ENCODE results near the gene SLC25A45.
"Not testable (repeated sequence)": the region's sequence is repeated elsewhere in the genome, so short reads cannot be mapped to it uniquely, and the experiment has no call there.

The SLC25A45 gene

GRCh38 chr11:65413077-65413664, 30.7 kb upstream of the SLC25A45 start:
- H3K36me3 ChIP-seq (ENCODE audit: control insufficient read depth, insufficient read depth, low read length): peaks cover 53% of the 10 kb centered on the region
- peaks cover 27% of the 10 kb centered on the region for H3K4me1 ChIP-seq (ENCODE audit: control insufficient read depth, insufficient read depth, low read length, poor library complexity, severe bottlenecking)
- WGBS, 2 experiments (ENCODE audit: insufficient coverage in 2 of 2): 93 to 95% methylated on average over 11 to 14 of the region's 15 CpGs
- not testable (repeated sequence) for H3K27ac ChIP-seq (ENCODE audit: low read depth, low read length, severe bottlenecking); H3K9me3 ChIP-seq (ENCODE audit: control insufficient read depth, low read length); H3K4me3 ChIP-seq (ENCODE audit: extremely low read depth, insufficient read depth, low read length, poor library complexity, severe bottlenecking)

GRCh38 chr11:65412271-65413076, 30.0 kb upstream of the SLC25A45 start:
- H3K4me3 ChIP-seq (ENCODE audit: extremely low read depth, insufficient read depth, low read length, poor library complexity, severe bottlenecking): no peak overlapping the region
- H3K9me3 ChIP-seq (ENCODE audit: control insufficient read depth, low read length): no peaks in the 10 kb centered on the region
- H3K36me3 ChIP-seq (ENCODE audit: control insufficient read depth, insufficient read depth, low read length): peaks cover 60% of the 10 kb centered on the region
- 88 to 96% methylated on average over 18 to 19 of the region's 24 CpGs for WGBS, 2 experiments (ENCODE audit: insufficient coverage in 2 of 2)
- peak overlapping the region; percentile 5 for H3K27ac ChIP-seq (ENCODE audit: low read depth, low read length, severe bottlenecking)
- peaks cover 21% of the 10 kb centered on the region for H3K4me1 ChIP-seq (ENCODE audit: control insufficient read depth, insufficient read depth, low read length, poor library complexity, severe bottlenecking)

GRCh38 chr11:65411681-65412070, 29.2 kb upstream of the SLC25A45 start:
- Histone ChIP-seq H3K36me3 (ENCODE audit: control insufficient read depth, insufficient read depth, low read length) (peaks cover 66% of the 10 kb centered on the region), H3K4me3 (ENCODE audit: extremely low read depth, insufficient read depth, low read length, poor library complexity, severe bottlenecking) (no peak overlapping the region), H3K27ac (ENCODE audit: low read depth, low read length, severe bottlenecking) (no peak overlapping the region), H3K4me1 (ENCODE audit: control insufficient read depth, insufficient read depth, low read length, poor library complexity, severe bottlenecking) (peaks cover 13% of the 10 kb centered on the region), H3K9me3 (ENCODE audit: control insufficient read depth, low read length) (no peaks in the 10 kb centered on the region)
- 93 to 100% methylated on average over 2 to 3 of the region's 5 CpGs for WGBS, 2 experiments (ENCODE audit: insufficient coverage in 2 of 2)

GRCh38 chr11:65410936-65411680, 28.7 kb upstream of the SLC25A45 start:
- Histone ChIP-seq H3K4me1 (ENCODE audit: control insufficient read depth, insufficient read depth, low read length, poor library complexity, severe bottlenecking) (peaks cover 8% of the 10 kb centered on the region), H3K4me3 (ENCODE audit: extremely low read depth, insufficient read depth, low read length, poor library complexity, severe bottlenecking) (no peak overlapping the region), H3K36me3 (ENCODE audit: control insufficient read depth, insufficient read depth, low read length) (peaks cover 71% of the 10 kb centered on the region), H3K27ac (ENCODE audit: low read depth, low read length, severe bottlenecking) (no peak overlapping the region), H3K9me3 (ENCODE audit: control insufficient read depth, low read length) (no peaks in the 10 kb centered on the region)
- WGBS, 2 experiments (ENCODE audit: insufficient coverage in 2 of 2): 88 to 93% methylated on average over 17 to 28 of the region's 29 CpGs

- Histone ChIP-seq H3K36me3 (ENCODE audit: control insufficient read depth, insufficient read depth, low read length) (peaks cover 89% of the 10 kb centered on the region), H3K27ac (ENCODE audit: low read depth, low read length, severe bottlenecking) (no peak overlapping the region), H3K4me1 (ENCODE audit: control insufficient read depth, insufficient read depth, low read length, poor library complexity, severe bottlenecking) (peaks cover 8% of the 10 kb centered on the region), H3K9me3 (ENCODE audit: control insufficient read depth, low read length) (no peaks in the 10 kb centered on the region), H3K4me3 (ENCODE audit: extremely low read depth, insufficient read depth, low read length, poor library complexity, severe bottlenecking) (no peak overlapping the region)
- WGBS, 2 experiments (ENCODE audit: insufficient coverage in 2 of 2): 94 to 95% methylated on average over 20 to 22 of the region's 24 CpGs
These were observed 22.3 kb upstream of the SLC25A45 start for GRCh38 chr11:65404638-65405339.

- peaks cover 8% of the 10 kb centered on the region for H3K4me1 ChIP-seq (ENCODE audit: control insufficient read depth, insufficient read depth, low read length, poor library complexity, severe bottlenecking)
- H3K36me3 ChIP-seq (ENCODE audit: control insufficient read depth, insufficient read depth, low read length): peaks cover 89% of the 10 kb centered on the region
- H3K4me3 ChIP-seq (ENCODE audit: extremely low read depth, insufficient read depth, low read length, poor library complexity, severe bottlenecking): no peak overlapping the region
- no peak overlapping the region for H3K27ac ChIP-seq (ENCODE audit: low read depth, low read length, severe bottlenecking)
- no peaks in the 10 kb centered on the region for H3K9me3 ChIP-seq (ENCODE audit: control insufficient read depth, low read length)
- WGBS, 2 experiments (ENCODE audit: insufficient coverage in 2 of 2): 93 to 94% methylated on average over 6 to 11 of the region's 13 CpGs
These were observed 21.8 kb upstream of the SLC25A45 start for GRCh38 chr11:65404210-65404609.

GRCh38 chr11:65403607-65404121, 21.2 kb upstream of the SLC25A45 start:
- no peaks in the 10 kb centered on the region for H3K9me3 ChIP-seq (ENCODE audit: control insufficient read depth, low read length)
- peak overlapping the region; percentile 16 for H3K27ac ChIP-seq (ENCODE audit: low read depth, low read length, severe bottlenecking)
- H3K4me3 ChIP-seq (ENCODE audit: extremely low read depth, insufficient read depth, low read length, poor library complexity, severe bottlenecking): no peak overlapping the region
- peaks cover 85% of the 10 kb centered on the region for H3K36me3 ChIP-seq (ENCODE audit: control insufficient read depth, insufficient read depth, low read length)
- peaks cover 8% of the 10 kb centered on the region for H3K4me1 ChIP-seq (ENCODE audit: control insufficient read depth, insufficient read depth, low read length, poor library complexity, severe bottlenecking)
- WGBS, 2 experiments (ENCODE audit: insufficient coverage in 2 of 2): 88 to 97% methylated on average over 9 to 10 of the region's 12 CpGs

GRCh38 chr11:65402790-65403189, 20.3 kb upstream of the SLC25A45 start:
- WGBS, 2 experiments (ENCODE audit: insufficient coverage in 2 of 2): no CpG with 5 or more reads among the region's 2 CpGs
- Histone ChIP-seq H3K36me3 (ENCODE audit: control insufficient read depth, insufficient read depth, low read length) (peaks cover 85% of the 10 kb centered on the region), H3K9me3 (ENCODE audit: control insufficient read depth, low read length) (no peaks in the 10 kb centered on the region), H3K4me1 (ENCODE audit: control insufficient read depth, insufficient read depth, low read length, poor library complexity, severe bottlenecking) (peaks cover 8% of the 10 kb centered on the region), H3K27ac (ENCODE audit: low read depth, low read length, severe bottlenecking) (no peak overlapping the region), H3K4me3 (ENCODE audit: extremely low read depth, insufficient read depth, low read length, poor library complexity, severe bottlenecking) (no peak overlapping the region)

- no peak overlapping the region for H3K27ac ChIP-seq (ENCODE audit: low read depth, low read length, severe bottlenecking)
- peaks cover 87% of the 10 kb centered on the region for H3K36me3 ChIP-seq (ENCODE audit: control insufficient read depth, insufficient read depth, low read length)
- no peaks in the 10 kb centered on the region for H3K9me3 ChIP-seq (ENCODE audit: control insufficient read depth, low read length)
- no peak overlapping the region for H3K4me3 ChIP-seq (ENCODE audit: extremely low read depth, insufficient read depth, low read length, poor library complexity, severe bottlenecking)
- peaks cover 8% of the 10 kb centered on the region for H3K4me1 ChIP-seq (ENCODE audit: control insufficient read depth, insufficient read depth, low read length, poor library complexity, severe bottlenecking)
- WGBS, 2 experiments (ENCODE audit: insufficient coverage in 2 of 2): 88 to 98% methylated on average over 6 to 9 of the region's 10 CpGs
These were observed 19.4 kb upstream of the SLC25A45 start for GRCh38 chr11:65401803-65402248.

Measured in mesodermal cell (in vitro differentiated cells).